H9 (cell line): ENCODE results near the gene PIP4P1. TPM values are rescaled to one million over a fixed set of nuclear protein-coding genes. Genes with fewer than 3 reads are reported as not detected.

Source experiments
- DNase-seq: peaks from one replicate; pipeline ENCODE4 v3.0.0-alpha.2; 2017
- H2AFZ ChIP-seq: one replicate; pipeline ENCODE4 v1.6.1; 2013; ENCODE audit warnings: mild to moderate bottlenecking, low read length, control low read depth, moderate library complexity
- H2AK5ac ChIP-seq: 2 replicates; pipeline ENCODE4 v1.6.1; 2013; ENCODE audit warnings: low read length, control low read depth, mixed read lengths; ENCODE audit not compliant: insufficient read length
- H2BK120ac ChIP-seq: one replicate; pipeline ENCODE4 v1.6.1; 2013; ENCODE audit warnings: low read depth, mild to moderate bottlenecking, low read length, control low read depth, inconsistent platforms; ENCODE audit not compliant: poor library complexity, severe bottlenecking
- H2BK12ac ChIP-seq: 2 replicates; pipeline ENCODE4 v1.6.1; 2013; ENCODE audit warnings: low read length, control low read depth, mixed read lengths, low read depth; ENCODE audit not compliant: insufficient read length
- H2BK15ac ChIP-seq: 2 replicates; pipeline ENCODE4 v1.6.1; 2013; ENCODE audit warnings: low read depth, low read length, control low read depth
- H2BK20ac ChIP-seq: one replicate; pipeline ENCODE4 v1.6.1; 2013; ENCODE audit warnings: low read depth, mild to moderate bottlenecking, low read length, control low read depth, inconsistent platforms; ENCODE audit not compliant: poor library complexity, severe bottlenecking
- H2BK5ac ChIP-seq: 2 replicates; pipeline ENCODE4 v1.6.1; 2013; ENCODE audit warnings: low read length, control low read depth, mixed read lengths; ENCODE audit not compliant: insufficient read length
- H3K14ac ChIP-seq: 2 replicates; pipeline ENCODE4 v1.6.1; 2013; ENCODE audit warnings: low read length, control low read depth; ENCODE audit not compliant: insufficient read depth
- H3K18ac ChIP-seq: 2 replicates; pipeline ENCODE4 v1.6.1; 2013; ENCODE audit warnings: low read depth, mild to moderate bottlenecking, mixed read lengths, low read length, control low read depth; ENCODE audit not compliant: insufficient read length
- H3K23ac ChIP-seq: 2 replicates; pipeline ENCODE4 v1.6.1; 2013; ENCODE audit warnings: low read length, control low read depth, mixed read lengths, low read depth; ENCODE audit not compliant: insufficient read length
- H3K23me2 ChIP-seq: 2 replicates; pipeline ENCODE4 v1.6.1; 2013; ENCODE audit warnings: low read depth, mild to moderate bottlenecking, mixed read lengths, low read length, control low read depth; ENCODE audit not compliant: insufficient read length, poor library complexity, severe bottlenecking
- H3K27ac ChIP-seq: 2 replicates; pipeline ENCODE4 v1.5.1; 2013; ENCODE audit warnings: low read length, control low read depth, mixed read lengths, low read depth; ENCODE audit not compliant: insufficient read length
- H3K27me3 ChIP-seq: 2 replicates; pipeline ENCODE4 v1.6.1; 2013; ENCODE audit warnings: low read length, control low read depth, inconsistent platforms; ENCODE audit not compliant: insufficient read depth
- H3K4ac ChIP-seq: 2 replicates; pipeline ENCODE4 v1.6.1; 2013; ENCODE audit warnings: low read depth, mild to moderate bottlenecking, control low read depth, inconsistent platforms, low read length, moderate library complexity
- H3K4me1 ChIP-seq: 2 replicates; pipeline ENCODE4 v1.6.1; 2013; ENCODE audit warnings: low read length, control low read depth, inconsistent platforms; ENCODE audit not compliant: insufficient read depth
- H3K4me2 ChIP-seq: 2 replicates; pipeline ENCODE4 v1.6.1; 2013; ENCODE audit warnings: low read length, control low read depth, mixed read lengths; ENCODE audit not compliant: insufficient read length, insufficient read depth
- H3K56ac ChIP-seq: 2 replicates; pipeline ENCODE4 v1.6.1; 2013; ENCODE audit warnings: low read depth, mild to moderate bottlenecking, mixed read lengths, low read length, control low read depth; ENCODE audit not compliant: insufficient read length
- H3K79me1 ChIP-seq: 2 replicates; pipeline ENCODE4 v1.6.1; 2013; ENCODE audit warnings: low read depth, mild to moderate bottlenecking, moderate library complexity, low read length, control low read depth, inconsistent platforms; ENCODE audit not compliant: insufficient read depth, poor library complexity, severe bottlenecking
- H3K79me2 ChIP-seq: 2 replicates; pipeline ENCODE4 v1.6.1; 2013; ENCODE audit warnings: low read length, control low read depth, inconsistent platforms; ENCODE audit not compliant: insufficient read depth
- H3K9ac ChIP-seq: 2 replicates; pipeline ENCODE4 v1.6.1; 2013; ENCODE audit warnings: low read length, control low read depth, mixed read lengths; ENCODE audit not compliant: insufficient read length; ENCODE audit errors: extremely low read depth
- H3K9me3 ChIP-seq: one replicate; pipeline ENCODE4 v1.6.1; 2013; ENCODE audit warnings: low read depth, low read length, inconsistent platforms; ENCODE audit not compliant: control insufficient read depth
- H3T11ph ChIP-seq: one replicate; pipeline ENCODE4 v1.6.1; 2013; ENCODE audit warnings: mild to moderate bottlenecking, low read length, control low read depth, inconsistent platforms
- H4K20me1 ChIP-seq: one replicate; pipeline ENCODE4 v1.6.1; 2013; ENCODE audit not compliant: control insufficient read depth, insufficient read length, insufficient read depth
- H4K5ac ChIP-seq: 2 replicates; pipeline ENCODE4 v1.6.1; 2013; ENCODE audit warnings: low read depth, mild to moderate bottlenecking, mixed read lengths, low read length, control low read depth; ENCODE audit not compliant: insufficient read length
- H4K8ac ChIP-seq: replicated peaks from 2 replicates; pipeline ENCODE4 v1.6.1; 2013; ENCODE audit warnings: low read length, control low read depth, mixed read lengths, low read depth; ENCODE audit not compliant: insufficient read length
- H4K91ac ChIP-seq: 2 replicates; pipeline ENCODE4 v1.6.1; 2013; ENCODE audit warnings: low read depth, mild to moderate bottlenecking, moderate library complexity, mixed read lengths, low read length, control low read depth; ENCODE audit not compliant: insufficient read length
- H3K27ac Mint-ChIP-seq, 3 experiments: 2 replicates in 2 of 3; 3 replicates in 1 of 3; pipeline ENCODE4 v1.8.0; 2020 to 2021; ENCODE audit warnings: mixed read lengths in 3 of 3, mild to moderate bottlenecking in 1 of 3, moderate library complexity in 1 of 3
- H3K27me3 Mint-ChIP-seq: 2 replicates; pipeline ENCODE4 v1.8.0; 2021; ENCODE audit warnings: low read depth, mild to moderate bottlenecking, moderate library complexity, mixed read lengths
- H3K36me3 Mint-ChIP-seq, 3 experiments: 2 replicates in 2 of 3; 3 replicates in 1 of 3; pipeline ENCODE4 v1.8.0; 2020 to 2021; ENCODE audit warnings: low read depth in 3 of 3, mixed read lengths in 3 of 3; ENCODE audit not compliant: insufficient read depth in 1 of 3
- H3K4me1 Mint-ChIP-seq, 2 experiments: 2 replicates each; pipeline ENCODE4 v1.8.0; 2020; ENCODE audit warnings: mixed read lengths in 2 of 2
- H3K4me3 Mint-ChIP-seq, 2 experiments: 2 replicates in 1 of 2; 3 replicates in 1 of 2; pipeline ENCODE4 v1.8.0; 2020 to 2021; ENCODE audit warnings: mild to moderate bottlenecking in 2 of 2, mixed read lengths in 2 of 2, moderate library complexity in 1 of 2
- H3K9me3 Mint-ChIP-seq, 2 experiments: 2 replicates in 1 of 2; 3 replicates in 1 of 2; pipeline ENCODE4 v1.8.0; 2020; ENCODE audit warnings: mild to moderate bottlenecking in 2 of 2, mixed read lengths in 2 of 2, moderate library complexity in 1 of 2
- CTCF ChIP-seq: fragments of 200-600 bp; sonication (generic); conservative IDR thresholded peaks from 3 replicates; pipeline ENCODE4 v1.8.0; 2021; ENCODE audit warnings: antibody characterized with exemption, mild to moderate bottlenecking
- WGBS: extraction: QIAGEN DNeasy Blood & Tissue Kit; methylation state at CpG from one replicate; pipeline ENCODE4 v1.1.7; 2013; ENCODE audit warnings: missing lambda C conversion rate, low lambda C conversion rate, mixed read lengths; ENCODE audit not compliant: insufficient read length; ENCODE audit errors: extremely low coverage; 5-methylcytosine and 5-hydroxymethylcytosine counted together
- total RNA-seq: library from RNA; stranded (reverse); gene quantifications from 2 replicates; pipeline ENCODE4 v1.2.1, GENCODE V29; 2021

Gene PIP4P1
- total RNA-seq, 1 experiment from 2014 or later: 41.6 TPM

GRCh38 chr14:20489093-20489994 lies 28.1 kb upstream of the PIP4P1 start:
- no peak overlapping the region for H3K18ac ChIP-seq
- H4K5ac ChIP-seq: no peak overlapping the region
- H3K27me3 Mint-ChIP-seq: no peaks in the 10 kb centered on the region; the same call in 1 of the 2 replicates
- no peak overlapping the region for H3K4me3 Mint-ChIP-seq
- H3K56ac ChIP-seq: no peak overlapping the region
- H2AK5ac ChIP-seq: no peak overlapping the region
- peaks cover 4% of the 10 kb centered on the region; the same call in 1 of the 2 replicates for H3K4me1 ChIP-seq
- H3K36me3 Mint-ChIP-seq: no peaks in the 10 kb centered on the region; a peak in 1 of 7 replicates
- no peak overlapping the region for H2BK120ac ChIP-seq
- peak overlapping the region in 1 of 3 experiments; percentile 5; a peak in 2 of 7 replicates for H3K27ac Mint-ChIP-seq
- no peaks in the 10 kb centered on the region for H4K20me1 ChIP-seq
- H2BK12ac ChIP-seq: no peak overlapping the region
- H3K79me1 ChIP-seq: no peaks in the 10 kb centered on the region
- H2BK15ac ChIP-seq: no peak overlapping the region
- H3K23ac ChIP-seq: no peak overlapping the region
- no peak overlapping the region for H3K27ac ChIP-seq
- H3K9me3 ChIP-seq: no peaks in the 10 kb centered on the region
- no peak overlapping the region for H3K4ac ChIP-seq
- no peak overlapping the region for H3T11ph ChIP-seq
- no peak overlapping the region for H3K14ac ChIP-seq
- no peak for TF ChIP-seq CTCF
- H2BK5ac ChIP-seq: no peak overlapping the region
- H3K4me1 Mint-ChIP-seq: peaks cover 38 to 41% of the 10 kb centered on the region in 2 experiments
- no peaks in the 10 kb centered on the region; a peak in 1 of 5 replicates for H3K9me3 Mint-ChIP-seq
- no peak overlapping the region for H4K91ac ChIP-seq
- peak overlapping the region; percentile 7 for H2BK20ac ChIP-seq
- no peak overlapping the region for H4K8ac ChIP-seq
- no peaks in the 10 kb centered on the region for H3K79me2 ChIP-seq
- no peak overlapping the region for H2AFZ ChIP-seq
- H3K23me2 ChIP-seq: no peaks in the 10 kb centered on the region
- H3K27me3 ChIP-seq: no peaks in the 10 kb centered on the region
- no peak overlapping the region for H3K9ac ChIP-seq
- WGBS: no CpG with 5 or more reads among the region's 6 CpGs
- no peak overlapping the region for H3K4me2 ChIP-seq
- no peak for DNase-seq
